Esophagus squamous epithelium (tissue), 4 donors: ENCODE data around the gene ELF4.

Experiments
- CTCF ChIP-seq, 6 experiments: fragments of 450-650 bp in 4 of 6; fragments of 200-600 bp in 2 of 6; sonication (generic) in 2 of 6; IDR thresholded peaks; one replicate each; pipeline ENCODE4 v1.5.1; 2016 to 2019; ENCODE audit warnings: antibody characterized with exemption in 6 of 6, mild to moderate bottlenecking in 4 of 6, moderate library complexity in 4 of 6
- POLR2A ChIP-seq, 4 donors: fragments of 450-650 bp; IDR thresholded peaks; one replicate each; pipeline ENCODE4 v1.6.1; 2017; ENCODE audit warnings: antibody characterized with exemption in 4 of 4, mild to moderate bottlenecking in 4 of 4, moderate library complexity in 3 of 4

- TF ChIP-seq CTCF (IDR thresholded peaks at IDR 0.05) = no peak
- no peak for TF ChIP-seq POLR2A (IDR thresholded peaks at IDR 0.05)
Observed at GRCh38 chrX:130018143-130018542, 92.2 kb downstream of the ELF4 start.
